Measurements from ENCODE around the gene S100A14.
A peak's percentile ranks its signal among the peaks of the same experiment; 100 is the strongest.

The S100A14 gene

DNA sequence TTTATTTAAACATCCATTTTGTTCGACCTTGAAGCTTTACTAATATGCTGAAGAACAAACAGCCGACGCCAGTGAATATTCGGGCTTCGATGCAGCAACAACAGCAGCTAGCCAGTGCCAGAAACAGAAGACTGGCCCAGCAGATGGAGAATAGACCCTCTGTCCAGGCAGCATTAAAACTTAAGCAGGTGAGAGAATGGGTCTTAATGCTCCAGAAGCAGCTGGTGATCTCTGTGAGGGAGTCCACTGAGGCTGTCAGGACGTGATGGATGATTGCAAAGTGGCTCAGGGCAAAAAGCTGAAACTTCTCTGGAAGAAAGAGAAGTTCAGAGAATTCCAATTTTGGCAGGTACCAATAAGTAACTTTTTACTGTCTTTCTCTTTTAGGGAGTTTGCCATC, 22.1 kb upstream of the S100A14 start:
- no peak for DNase-seq

DNA sequence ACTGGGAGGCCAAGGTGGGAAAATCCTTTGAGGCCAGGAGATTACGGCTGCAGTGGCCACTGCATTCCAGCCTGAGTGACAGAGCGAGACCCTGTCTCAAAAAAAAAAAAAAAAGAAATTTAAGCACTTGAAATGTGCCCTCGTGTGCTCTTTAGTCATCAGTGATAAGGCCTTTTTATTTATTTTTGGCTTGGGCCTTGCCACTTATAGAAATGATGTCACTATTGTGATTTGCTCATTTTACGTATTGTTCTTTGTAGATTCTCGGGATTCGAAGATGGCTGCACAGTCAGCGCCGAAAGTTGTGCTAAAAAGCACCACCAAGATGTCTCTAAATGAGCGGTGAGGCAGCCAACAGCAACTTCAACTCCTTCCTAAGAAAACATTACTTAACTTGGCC, 20.2 kb upstream of the S100A14 start:
- no peak for DNase-seq

DNA sequence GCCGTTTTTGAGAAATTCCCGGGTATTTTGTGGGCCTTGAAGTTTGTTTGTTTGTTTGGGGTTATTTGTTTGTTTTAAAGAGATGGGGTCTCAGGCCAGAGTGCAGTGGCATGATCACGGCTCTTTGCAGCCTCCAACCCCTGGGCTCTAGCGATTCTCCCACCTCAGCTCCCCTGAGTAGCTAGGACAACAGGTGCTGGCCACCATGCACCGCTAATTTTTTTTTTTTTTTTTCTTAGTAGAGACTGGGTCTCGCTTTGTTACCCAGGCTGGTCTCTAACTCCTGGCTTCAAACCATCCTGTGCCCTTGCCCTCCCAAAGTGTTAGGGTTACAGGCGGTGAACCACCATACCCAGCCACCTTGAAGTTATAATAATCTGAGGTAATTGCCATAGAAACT, 19.7 kb upstream of the S100A14 start:
- no peak for DNase-seq

DNA sequence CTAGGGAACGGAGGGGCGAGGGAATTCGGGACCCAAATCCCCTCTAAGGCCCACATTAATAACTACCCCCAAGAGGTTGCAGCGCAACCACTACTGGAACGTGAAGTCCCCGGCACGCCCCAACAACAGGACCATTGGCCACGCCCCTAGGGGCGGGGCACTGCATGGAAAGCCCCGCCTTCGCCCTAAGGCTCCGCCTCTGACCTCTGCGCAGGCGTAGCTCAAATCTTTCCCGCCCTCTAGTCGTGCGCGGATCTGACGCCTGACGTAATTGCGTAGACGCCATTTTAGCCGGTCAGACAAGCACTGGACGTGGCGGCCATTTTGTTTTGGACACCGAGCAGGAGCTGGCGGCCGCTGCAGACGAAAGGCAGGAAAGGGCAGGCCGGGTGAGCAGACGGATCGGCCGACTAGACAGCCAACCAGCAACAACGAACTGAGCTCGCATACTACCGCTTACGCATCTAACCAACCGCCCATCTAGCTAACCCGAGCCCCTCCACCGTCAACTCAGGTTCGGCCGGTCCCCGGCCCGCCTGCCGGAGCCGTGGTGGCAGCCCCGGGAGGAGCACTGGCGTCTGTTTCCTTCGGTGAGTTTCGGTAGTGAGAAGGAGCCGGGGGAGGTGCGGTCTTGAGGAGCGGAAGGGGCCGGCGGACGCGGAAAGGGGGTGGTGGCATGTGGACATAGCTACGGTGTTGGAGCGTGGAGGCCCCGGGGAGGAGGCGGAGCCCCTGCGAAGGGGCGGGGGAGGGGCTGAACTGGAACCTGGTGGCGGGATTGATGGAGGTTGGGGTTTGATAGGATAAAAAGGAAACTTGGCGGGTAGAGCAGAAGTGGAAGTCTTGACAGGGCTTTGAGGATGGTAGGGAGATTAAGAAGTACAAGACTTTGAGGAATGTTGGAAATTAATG, 17.9 kb upstream of the S100A14 start, which contains the start of gene CHTOP:
CHTOP (plus strand) TSS at position 313 of the 912 bp plus-strand sequence. CDS start 2,523 bp downstream, outside the sequence.
- peak; percentile 99 for DNase-seq

DNA sequence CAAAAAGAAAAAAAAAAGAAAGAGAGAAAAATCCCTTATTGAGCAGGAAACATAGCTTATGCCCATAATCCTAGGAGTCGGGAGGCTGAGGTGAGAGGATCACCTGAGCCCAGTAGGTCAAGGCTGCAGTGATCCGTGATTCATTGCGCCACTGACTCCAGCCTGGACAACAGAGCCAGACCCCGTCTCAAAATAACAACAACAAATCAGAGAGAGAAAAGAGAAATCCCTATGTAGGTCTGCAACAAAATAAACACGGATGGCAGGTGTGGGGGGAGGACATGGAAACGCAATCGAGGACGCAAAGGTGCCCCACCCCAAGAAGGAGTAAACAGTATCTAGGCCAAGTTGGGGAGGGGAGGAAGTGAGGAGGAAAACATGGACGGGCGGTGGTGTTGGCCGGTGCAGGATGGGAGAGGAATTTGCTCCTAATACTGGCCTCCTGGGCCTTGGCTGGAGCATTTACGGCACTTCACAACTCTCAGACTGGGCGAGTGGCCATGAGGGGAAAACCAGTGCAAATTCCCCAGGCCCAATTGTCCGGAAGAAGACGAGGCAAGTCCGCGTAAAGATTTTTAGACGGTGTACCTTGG, 17.1 kb upstream of the S100A14 start:
- DNase-seq: peak; percentile 72

DNA sequence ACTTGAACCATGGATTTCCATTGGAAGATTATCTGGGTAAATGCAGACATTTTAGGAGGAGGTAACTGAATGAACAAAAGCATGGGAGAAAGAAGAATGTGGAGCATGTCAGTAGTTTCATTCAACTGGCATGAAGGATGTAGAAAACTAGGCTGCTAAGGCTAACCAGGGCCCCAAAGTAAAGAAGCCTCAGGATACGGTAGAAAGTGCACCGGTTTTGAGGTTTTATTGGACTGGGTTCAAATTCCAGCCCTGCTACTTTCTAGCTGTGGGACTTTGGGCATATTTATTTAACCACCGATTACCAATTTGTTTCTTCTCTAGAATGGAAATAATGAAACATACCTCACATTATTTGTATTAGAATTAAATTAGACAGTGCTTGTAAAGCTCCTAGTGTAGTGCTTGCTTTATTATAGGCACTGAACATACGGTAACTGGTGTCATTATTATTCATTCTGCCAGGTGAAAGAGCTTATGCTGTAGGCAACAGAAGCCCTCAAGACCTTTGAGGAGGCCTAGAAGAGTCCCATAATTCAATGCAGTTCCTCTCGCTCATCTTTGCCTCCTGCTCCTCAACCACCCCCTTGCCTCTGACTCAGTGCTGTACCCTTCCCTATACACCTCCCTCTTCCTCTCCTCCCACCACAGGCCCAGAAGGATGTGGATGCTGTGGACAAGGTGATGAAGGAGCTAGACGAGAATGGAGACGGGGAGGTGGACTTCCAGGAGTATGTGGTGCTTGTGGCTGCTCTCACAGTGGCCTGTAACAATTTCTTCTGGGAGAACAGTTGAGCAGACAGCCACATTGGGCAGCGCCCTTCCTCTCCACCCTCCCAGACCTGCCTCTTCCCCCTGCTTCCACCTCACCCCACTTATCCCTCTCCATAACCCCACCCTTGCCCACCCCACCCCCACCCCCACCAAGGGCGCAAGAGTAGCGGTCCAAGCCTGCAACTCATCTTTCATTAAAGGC, 15.2 kb upstream of the S100A14 start:
- DNase-seq: no peak

DNA sequence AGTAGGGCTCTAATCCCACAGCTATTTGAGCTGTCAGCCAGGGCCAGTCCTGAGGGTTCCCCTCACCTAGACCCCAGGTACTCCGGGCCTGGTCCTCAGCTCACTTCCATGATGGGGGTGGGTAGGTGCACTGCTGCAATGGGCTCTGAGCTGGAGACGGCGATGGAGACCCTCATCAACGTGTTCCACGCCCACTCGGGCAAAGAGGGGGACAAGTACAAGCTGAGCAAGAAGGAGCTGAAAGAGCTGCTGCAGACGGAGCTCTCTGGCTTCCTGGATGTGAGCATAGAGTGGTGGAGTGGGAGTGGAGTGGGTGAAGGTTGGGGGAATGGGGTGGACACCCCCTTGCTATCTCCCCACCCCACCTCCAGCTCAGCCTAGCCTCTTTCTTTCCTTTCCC, 14.3 kb upstream of the S100A14 start:
- DNase-seq: no peak

DNA sequence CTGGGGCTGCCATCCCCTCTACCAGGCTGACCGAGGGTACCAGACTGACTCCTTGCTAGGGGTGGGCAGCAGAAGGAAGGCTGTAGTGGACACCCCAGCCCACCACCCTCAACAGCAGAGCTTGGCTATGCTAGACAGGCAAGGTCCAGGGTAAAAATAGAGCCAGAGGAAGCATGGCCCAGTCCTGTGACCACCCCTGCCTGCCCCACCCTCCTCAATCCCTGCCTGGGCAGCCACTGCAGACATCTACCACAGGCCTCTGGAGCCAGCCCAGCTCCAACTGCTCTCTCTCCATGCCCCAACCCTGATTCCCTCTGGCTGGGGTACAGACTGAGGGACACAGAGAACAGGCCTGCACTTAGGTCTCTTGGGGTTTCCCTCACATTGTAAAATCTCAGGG, 13.8 kb upstream of the S100A14 start:
- DNase-seq: no peak

DNA sequence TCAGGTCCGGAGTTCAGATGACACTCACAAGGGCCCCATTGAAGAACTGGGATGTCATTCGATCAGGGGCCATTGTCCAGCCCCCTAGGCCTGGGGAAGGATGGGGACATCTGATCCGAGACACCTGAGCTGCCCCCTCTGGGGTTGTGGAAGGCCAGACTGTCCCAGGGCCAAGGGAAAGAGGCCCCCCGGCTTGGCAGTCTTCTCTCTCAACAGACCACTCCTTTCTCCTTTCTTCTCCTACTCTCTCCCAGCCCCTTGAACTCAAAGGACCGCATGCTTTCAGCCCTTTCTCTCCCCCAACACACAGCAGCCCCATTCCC, 13.2 kb upstream of the S100A14 start:
- DNase-seq: no peak

DNA sequence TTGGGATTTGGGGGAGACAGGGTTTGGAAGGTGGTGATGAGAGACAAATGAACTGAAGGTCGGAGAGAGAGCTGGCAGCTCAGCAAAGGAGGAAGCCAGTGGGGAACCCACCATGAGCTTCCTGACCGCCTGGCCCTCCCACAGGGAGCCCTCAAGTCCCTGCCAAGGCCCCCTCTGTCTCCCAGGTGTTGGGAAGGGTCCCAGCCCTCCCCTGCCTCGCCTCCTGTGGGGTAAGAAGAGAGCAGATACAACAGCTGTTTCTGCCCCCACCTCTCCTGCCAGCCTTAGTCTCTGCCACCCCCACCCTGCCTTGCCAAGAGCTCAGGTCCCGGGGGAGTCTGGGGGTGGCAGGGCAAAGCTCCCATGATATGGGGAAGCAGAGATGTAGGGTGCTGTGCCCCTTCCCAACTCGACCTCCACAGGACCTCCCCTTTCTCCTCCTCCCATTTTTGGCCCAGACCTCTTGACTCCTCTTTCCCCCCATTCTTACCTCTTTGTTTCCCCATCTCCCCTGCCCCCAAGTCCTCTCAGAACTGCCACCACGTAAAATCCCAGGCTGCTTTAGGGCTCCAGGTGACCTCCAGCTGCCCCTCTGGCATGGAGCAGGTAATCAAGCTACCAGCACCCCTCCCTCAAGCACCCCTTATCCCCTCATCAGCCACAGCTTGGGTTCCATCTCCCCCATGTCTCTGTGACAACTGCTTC, 12.7 kb upstream of the S100A14 start:
- DNase-seq: peak; percentile 40

DNA sequence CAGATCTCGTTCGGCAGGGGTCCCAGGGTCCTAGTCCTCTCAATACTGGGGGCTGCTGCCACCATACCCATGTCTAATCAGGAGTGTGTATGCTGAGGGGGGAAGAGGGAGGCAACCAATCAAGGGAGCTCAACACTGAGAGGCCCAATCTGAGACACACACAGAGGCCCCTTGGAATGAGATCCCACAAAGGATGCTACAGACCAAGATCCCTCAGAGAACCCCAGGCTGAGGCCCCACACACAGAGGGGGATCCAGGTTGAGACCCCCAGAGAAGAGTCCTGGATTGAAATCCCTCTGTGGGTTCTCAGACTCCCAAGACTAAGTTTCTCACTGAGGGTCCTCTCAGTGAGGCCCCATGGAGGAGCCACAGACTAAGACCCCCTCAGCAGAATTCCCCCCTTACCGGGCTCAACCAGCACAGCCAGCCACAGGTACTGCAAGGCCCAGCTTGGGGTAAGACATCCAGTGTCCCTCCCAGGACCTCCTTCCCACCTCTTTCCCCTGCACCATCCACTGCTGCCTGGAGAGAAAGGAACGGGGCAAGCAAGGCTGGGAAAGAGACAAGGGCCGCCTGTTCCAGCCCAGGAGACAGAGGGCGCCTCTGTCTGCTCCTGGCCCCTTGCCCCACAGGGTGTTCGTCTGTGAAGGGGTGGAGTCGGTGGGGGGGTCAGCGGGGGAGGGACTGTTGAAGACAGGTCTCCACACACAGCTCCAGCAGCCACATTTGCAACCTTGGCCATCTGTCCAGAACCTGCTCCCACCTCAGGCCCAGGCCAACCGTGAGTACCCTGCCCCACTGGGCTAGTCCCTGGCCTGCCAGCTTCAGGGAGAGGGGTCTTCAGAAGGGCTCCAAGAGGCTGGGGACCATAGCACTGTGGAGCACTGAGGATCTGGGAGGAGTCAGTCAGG, 11.8 kb upstream of the S100A14 start, which contains the start of gene S100A1:
S100A1 (plus strand) TSS at position 720 of the 912 bp plus-strand sequence. CDS start 2,088 bp downstream, outside the sequence.
- DNase-seq: peak; percentile 37

DNA sequence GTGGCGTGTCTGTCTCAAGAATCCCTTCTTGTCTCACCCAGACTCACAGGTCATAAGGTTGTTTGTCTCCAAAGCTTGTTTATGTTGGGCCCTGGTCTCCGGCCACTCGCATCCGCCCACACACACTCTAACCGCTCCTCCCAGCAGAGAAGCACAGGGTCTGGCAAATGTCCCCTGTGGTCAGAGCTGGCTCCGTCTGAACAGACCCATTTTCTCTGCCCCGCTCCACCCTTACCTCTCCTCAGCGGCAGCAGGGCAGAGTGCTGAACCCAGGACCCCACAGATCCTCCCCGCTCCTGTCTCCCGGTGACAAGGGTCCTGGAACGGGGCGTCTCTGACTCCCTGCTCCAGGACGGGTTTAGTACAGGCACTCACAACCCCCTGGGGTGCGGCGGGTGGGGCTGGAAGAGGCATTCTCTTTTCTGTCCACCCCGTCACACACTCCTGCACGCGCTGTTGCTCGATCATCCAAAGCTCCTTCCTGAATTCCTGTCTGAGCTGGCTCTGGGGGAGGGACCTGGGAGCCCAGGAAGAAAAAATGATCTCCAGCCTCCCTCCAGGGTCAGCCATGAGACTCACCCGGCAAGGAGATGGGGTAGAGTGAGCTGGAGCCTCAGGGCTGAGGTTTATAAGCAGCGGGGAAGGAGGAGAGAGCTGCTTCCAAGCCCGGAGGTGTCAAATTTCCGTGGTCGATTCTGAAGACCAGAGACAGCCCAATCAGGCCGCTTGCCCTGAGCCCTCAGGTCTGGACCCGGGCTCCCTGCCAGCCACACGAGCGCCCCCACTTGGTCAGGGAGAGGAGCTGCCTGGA, 11.0 kb upstream of the S100A14 start, which contains the start of gene S100A13:
S100A13 (minus strand) TSS at position 602 of the 811 bp plus-strand sequence. CDS start 1,033 bp downstream, outside the sequence.
- DNase-seq: peak; percentile 96

DNA sequence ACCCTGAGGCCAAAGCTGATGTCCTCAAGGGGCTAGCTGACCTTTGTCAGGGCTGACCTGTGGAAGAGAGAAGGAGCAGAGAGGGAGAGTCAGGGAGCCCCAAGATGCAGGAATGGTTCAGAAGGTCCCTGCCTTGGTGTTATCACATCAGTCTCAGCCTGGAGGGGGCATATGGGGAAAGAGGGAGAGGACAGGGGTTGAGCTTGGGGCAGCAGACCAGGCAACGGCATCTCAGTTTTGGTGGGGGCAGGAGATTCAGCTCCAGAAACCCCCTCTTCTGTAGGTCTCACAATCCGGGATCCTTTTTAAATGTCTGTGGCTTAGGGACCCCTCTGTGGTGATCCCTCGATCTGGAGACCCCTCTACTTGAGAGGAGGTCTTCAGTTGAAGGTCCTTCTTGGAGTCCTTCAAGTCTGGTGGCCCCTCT, 10.4 kb upstream of the S100A14 start:
- no peak for DNase-seq

DNA sequence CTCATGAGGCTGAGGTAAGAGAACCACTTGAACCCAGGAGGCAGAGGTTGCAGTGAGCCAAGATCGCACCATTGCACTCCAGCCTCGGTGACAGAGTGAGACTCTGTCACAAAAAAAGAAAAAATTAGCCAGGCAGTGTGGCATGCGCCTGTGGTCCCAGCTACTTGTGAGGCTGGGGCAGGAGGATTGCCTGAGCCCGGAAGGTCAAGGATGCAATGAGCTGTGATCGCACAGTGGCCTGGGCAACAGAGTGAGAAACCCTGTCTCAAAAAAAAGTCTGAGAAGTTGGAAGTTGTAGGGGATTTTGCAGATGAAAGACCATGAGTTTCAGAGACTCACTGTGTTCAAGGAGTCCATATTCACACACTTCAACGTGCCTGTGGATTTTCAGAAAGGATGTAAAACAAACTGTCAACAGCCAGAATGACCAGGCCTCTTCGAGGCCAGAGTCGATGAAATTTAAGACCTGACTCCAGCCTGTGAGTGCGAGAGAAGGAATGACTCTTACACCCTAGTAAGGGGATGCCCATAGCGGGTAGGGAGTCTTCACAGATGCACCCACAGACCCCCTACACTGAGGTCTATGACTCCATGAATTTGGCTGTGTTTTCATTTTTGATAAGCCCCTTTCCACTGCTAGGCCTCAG, 9.0 kb upstream of the S100A14 start:
- no peak for DNase-seq

DNA sequence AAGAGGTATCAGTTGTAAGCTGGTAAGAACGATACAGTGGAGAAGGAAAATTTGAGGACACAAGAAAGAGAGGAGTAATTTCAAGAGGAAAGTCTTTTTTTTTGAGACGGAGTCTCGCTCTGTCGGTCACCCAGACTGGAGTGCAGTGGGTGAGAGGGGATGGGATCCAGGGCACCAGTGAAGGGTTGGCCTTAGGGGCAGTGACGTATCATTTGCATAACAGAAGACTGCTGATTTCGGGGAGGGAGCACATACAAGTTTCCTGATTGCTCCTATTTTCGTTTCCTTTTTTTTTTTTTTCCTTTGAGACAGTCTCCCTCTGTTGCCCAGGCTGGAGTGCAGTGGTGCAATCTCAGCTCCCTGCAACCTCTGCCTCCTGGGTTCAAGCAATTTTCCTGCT, 7.0 kb upstream of the S100A14 start:
- DNase-seq: no peak

DNA sequence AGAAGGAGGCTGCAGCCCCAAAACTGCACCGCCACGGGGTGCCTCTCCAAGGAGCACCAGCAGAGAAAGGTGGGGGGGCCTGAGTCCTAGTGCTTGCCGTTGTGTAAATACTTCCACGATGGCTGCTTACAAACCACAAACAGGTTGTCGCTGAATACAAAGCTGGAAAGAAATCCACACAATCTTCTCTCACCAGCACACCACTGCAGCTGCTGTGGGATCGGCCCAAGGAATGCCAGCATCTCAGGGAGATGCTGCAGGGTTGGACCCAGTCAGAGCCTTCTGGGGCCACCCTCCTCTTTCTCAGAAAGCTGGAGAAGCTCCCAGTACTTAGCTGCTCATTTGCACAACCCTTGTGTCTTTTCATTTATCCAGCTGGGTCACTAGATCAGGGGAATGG, 3.0 kb upstream of the S100A14 start:
- DNase-seq: no peak

DNA sequence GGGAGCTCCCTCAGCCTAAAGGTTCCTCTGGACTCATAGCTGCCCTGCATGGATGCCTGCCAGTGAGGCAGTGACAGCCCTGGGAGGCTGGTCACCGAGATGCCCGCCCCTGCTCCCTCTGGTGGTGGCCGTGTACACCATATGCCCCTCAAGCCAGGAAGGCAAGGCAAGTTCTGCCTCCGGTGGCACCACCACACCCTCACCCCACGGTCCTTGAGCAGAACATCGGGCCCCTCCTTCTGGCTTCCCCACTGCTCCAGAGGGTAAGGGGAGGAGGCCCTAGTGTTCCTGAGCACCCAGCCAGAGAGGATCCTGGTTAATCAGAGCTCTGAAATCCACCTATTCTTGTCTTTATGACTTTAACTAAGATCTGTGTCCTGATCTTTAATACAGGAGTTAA, 1.5 kb upstream of the S100A14 start:
- peak; percentile 79 for DNase-seq

DNA sequence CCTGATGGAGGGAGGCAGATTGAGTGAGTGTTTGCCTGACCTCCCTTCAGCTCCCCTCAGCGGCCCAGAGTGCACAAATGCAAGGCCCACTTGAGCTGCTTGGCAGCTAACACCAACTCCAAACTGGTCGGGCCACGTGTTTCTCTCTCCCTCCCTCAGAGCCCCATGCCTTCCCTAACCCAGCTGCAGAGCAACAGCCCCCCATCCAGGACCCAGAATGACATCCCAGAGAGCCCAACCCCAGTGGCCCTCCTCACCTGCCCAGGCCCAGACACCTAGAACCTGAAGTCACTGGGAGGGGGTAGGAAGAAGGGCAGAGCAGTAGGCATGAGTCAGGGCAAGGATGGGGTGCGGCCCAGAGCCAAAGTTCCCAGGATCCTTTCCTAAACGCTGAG, 789 bp upstream of the S100A14 start:
- no peak for DNase-seq

DNA sequence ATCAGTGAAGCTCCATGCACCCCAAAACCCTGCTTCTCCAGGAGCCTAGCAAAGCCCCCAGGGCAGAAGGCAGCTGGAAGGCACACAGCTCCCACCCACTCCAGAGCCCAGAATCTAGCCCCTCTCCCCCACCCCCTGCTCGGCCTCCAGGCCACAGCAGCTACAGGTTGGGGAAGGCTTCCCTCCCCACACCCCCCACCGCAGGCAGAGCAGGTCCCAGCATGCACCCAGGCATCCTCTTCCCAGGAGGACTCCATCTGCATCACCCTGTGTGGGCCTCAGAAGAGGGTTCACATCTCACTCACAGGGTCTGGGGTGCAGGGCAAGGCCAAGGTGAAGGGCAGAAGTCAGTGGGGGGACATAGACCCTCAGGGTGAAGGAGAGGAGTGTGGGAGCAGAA, 719 bp downstream of the S100A14 start:
- no peak for DNase-seq

DNA sequence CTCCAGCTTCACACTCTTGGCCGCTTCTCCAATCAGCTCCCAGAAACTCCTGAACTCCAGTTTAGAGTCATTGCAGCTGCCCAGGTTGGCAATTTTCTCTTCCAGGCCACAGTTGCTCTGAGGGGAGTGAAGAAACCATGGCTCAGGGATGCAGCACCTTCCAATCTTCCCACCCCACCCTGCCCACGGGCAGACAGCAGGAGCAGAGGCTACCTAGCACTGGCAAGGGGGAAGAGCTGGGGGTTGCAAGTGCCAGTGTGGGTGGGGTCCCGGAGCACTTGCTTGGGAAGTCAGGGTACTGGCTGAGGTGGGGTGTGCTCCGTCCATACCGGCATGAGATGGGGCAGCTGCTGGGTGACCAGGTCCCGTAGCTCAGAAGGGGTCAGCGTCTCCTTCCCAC, 1.2 kb downstream of the S100A14 start:
- DNase-seq: no peak

Measured in NCI-H69 (cell line).